HG03521 (cell line): Measurements from ENCODE around the gene DPPA2.

Experiments used
- ATAC-seq: cut with Tn5 transposase; IDR thresholded peaks from one replicate; pipeline ENCODE4 v1.9.1; 2021; ENCODE audit warnings: mild to moderate bottlenecking, moderate library complexity; ENCODE audit not compliant: unreplicated experiment

DPPA2 gene

GRCh38 chr3:109325657-109326056, 9.3 kb upstream of the DPPA2 start:
- ATAC-seq = no peak

GRCh38 chr3:109325109-109325508, 8.8 kb upstream of the DPPA2 start:
- no peak for ATAC-seq

DNA sequence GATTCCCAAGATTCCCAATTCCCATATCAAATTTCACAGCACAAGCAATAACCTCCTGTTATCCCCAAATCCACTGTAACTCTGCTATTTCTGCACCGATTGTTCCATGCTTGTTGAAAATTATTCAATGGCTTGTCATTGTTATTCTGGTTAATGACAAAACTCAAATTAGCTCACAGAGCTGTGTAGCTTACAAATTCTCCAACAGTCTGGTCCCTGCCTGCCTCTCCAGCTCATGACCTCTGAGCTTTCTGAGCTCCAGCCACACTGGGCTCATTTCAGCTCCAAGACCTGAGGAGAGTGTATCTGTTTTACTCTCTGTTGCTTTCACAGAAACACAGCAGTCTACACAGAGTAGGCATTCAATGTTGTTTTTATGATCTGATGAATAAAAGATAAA, 3.3 kb downstream of the DPPA2 start:
- ATAC-seq = no peak

DNA sequence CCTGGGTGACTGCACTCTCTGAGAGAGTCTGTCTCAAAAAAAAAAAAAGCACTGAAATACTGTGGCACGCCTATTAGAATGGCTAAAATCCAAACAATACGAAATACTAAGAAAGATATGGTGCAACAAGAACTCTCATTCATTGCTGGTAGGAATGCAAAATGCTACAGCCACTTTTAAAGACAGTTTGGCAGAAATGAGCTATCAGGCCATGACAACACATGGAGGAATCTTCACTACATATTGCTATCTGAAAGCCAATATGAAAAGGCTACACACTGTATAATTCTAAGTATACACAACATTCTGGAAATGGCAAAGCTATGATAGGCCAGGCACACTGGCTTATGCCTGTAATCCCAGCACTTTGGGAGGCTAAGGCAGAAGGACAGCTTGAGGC, 18.8 kb downstream of the DPPA2 start:
- no peak for ATAC-seq

DNA sequence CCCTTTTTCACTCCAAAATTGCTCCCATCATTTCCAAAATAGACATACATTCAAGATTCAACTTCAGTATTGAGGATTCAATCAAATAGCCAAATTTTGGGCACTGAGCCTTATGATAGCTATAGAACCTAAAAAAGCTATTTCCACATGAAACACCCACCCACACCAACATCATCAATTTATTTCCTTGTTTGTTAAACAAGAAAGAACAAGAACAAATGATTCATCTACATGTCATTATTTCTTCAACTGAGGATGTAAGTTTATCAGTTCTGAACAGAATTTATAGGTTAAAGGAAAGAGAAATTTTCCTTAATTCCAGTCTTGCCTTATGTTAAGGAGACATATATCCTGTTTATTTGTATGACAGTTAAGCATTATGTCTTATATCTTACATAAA, 32.2 kb downstream of the DPPA2 start:
- ATAC-seq = no peak

DNA sequence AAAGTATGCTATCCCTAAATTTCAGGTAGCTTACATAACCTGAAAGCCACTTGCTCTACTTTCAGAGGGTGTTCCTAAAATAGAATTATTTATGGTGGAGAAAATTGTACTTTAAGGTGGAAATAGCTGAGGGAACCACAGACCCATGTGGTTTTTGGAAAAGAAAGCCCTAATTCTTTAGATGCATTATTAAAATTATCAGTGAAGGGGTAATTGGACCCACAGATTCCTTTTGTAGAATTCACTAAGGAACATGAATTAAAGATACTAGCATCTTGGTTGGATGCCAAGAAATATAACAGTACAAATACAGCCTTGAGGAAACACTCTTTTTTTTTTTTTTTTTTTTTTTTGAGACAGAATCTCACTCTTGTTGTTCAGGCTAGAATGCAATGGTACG, 37.8 kb downstream of the DPPA2 start:
- ATAC-seq = no peak

GRCh38 chr3:109278141-109278540, 38.2 kb downstream of the DPPA2 start:
- ATAC-seq = no peak

- ATAC-seq = no peak
Observed at GRCh38 chr3:109275702-109276293, 40.5 kb downstream of the DPPA2 start.

GRCh38 chr3:109270779-109271178, 45.5 kb downstream of the DPPA2 start:
- no peak for ATAC-seq

GRCh38 chr3:109269577-109270275, 46.6 kb downstream of the DPPA2 start:
- ATAC-seq = no peak

GRCh38 chr3:109268181-109268580, 48.1 kb downstream of the DPPA2 start:
- ATAC-seq = no peak

- ATAC-seq = no peak
Observed at GRCh38 chr3:109265295-109265694, 51.0 kb downstream of the DPPA2 start.

DNA sequence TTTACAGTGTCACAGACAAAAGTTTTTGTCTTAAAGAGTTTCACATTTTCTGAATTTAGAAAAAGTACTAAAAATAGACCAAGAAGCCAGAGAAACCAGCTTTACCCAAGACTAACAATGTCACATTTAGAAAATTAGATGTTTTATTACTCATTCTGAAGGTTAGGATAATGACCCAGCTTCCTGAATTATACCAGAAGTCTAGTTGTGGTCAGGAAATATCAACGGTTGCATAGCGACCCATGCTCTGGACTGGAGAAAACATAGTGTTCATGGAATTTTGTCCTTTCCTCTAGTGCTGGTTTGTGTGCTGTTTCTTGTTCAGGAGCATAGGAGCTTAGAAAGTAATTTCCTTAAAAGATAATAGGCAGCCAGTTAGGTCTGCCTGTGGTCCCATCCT, 59.0 kb downstream of the DPPA2 start:
- ATAC-seq = no peak

DNA sequence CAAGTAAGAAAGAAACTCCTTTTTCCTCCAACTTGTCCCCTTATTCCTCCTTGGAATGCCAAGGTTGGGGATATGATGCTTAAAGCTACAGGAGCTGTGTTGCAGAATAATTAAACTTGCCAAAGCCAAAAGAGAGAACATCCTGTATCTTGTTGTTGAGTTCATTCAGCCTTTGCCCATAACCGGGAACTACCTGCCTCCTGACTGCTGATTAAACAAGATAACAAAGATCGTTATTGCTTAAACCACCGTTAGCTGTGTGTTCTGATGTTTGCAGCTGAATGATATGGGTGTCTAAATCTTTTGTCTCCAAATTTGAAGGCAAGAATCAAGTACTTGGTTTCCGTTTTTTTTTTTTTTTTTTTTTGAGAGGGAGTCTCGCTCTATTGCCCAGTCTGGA, 61.5 kb downstream of the DPPA2 start:
- no peak for ATAC-seq

DNA sequence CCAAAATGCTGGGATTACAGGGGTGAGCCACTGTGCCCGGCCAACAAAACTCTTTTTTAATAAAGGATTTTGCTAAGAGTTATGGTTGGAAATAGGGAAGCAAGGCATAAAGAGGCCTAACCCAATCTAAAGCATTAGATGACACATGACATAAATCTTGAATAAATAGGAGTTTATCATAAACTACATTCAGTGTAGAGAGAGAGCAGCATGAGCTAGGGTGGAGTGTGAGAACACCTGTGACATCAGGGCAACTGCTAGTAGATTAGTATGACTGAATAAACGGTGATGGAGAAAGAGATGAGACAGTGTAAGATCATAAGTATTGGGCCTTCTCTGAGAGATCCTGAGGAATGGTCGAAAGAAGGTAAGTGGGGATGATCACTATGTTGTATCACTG, 63.7 kb downstream of the DPPA2 start:
- no peak for ATAC-seq
